Esophagus squamous epithelium (tissue), 4 donors: ENCODE data around the gene PDS5A.

Experiments used
- CTCF ChIP-seq, 6 experiments: fragments of 450-650 bp in 4 of 6; fragments of 200-600 bp in 2 of 6; sonication (generic) in 2 of 6; IDR thresholded peaks; one replicate each; pipeline ENCODE4 v1.5.1; 2016 to 2019; ENCODE audit warnings: antibody characterized with exemption in 6 of 6, mild to moderate bottlenecking in 4 of 6, moderate library complexity in 4 of 6
- POLR2A ChIP-seq, 4 donors: fragments of 450-650 bp; IDR thresholded peaks; one replicate each; pipeline ENCODE4 v1.6.1; 2017; ENCODE audit warnings: antibody characterized with exemption in 4 of 4, mild to moderate bottlenecking in 4 of 4, moderate library complexity in 3 of 4

- TF ChIP-seq CTCF (IDR thresholded peaks at IDR 0.05) (no peak), POLR2A (IDR thresholded peaks at IDR 0.05) (no peak)
Measured at GRCh38 chr4:39865280-39865679, 112.4 kb downstream of the PDS5A start.
